GM18505 (cell line): ENCODE results near the gene CLEC12A.
"Not testable (repeated sequence)": the region's sequence is repeated elsewhere in the genome, so short reads cannot be mapped to it uniquely, and the experiment has no call there.

Experiments
- ATAC-seq: cut with Tn5 transposase; IDR thresholded peaks from one replicate; pipeline ENCODE4 v1.9.1; 2021; ENCODE audit not compliant: unreplicated experiment
- POLR2A ChIP-seq: IDR thresholded peaks from 4 replicates; pipeline ENCODE4 v1.6.1; 2011; ENCODE audit warnings: borderline replicate concordance; ENCODE audit not compliant: insufficient read depth, insufficient read length; ENCODE audit errors: extremely low read depth

Gene CLEC12A

GRCh38 chr12:9999016-9999415 lies 27.8 kb downstream of the CLEC12A start, which contains the start of gene CLEC1B:
CLEC1B (minus strand) TSS chr12:9999121; CDS start chr12:9999100, 21 bp downstream.
- no peak for ATAC-seq
- TF ChIP-seq POLR2A = no peak

- no peak for TF ChIP-seq POLR2A
- no peak for ATAC-seq
Measured at GRCh38 chr12:10001171-10001776, 30.1 kb downstream of the CLEC12A start.

GRCh38 chr12:10012630-10013330 lies 41.6 kb downstream of the CLEC12A start:
- ATAC-seq = no peak
- no peak for TF ChIP-seq POLR2A

- no peak for ATAC-seq
- no peak for TF ChIP-seq POLR2A
Measured at GRCh38 chr12:10015450-10015849, 44.2 kb downstream of the CLEC12A start.

- no peak for ATAC-seq
- no peak for TF ChIP-seq POLR2A
Measured at GRCh38 chr12:10016881-10017280, 45.7 kb downstream of the CLEC12A start.

GRCh38 chr12:10018386-10018785 lies 47.2 kb downstream of the CLEC12A start:
- TF ChIP-seq POLR2A = no peak
- no peak for ATAC-seq

- no peak for ATAC-seq
- TF ChIP-seq POLR2A = no peak
Measured at GRCh38 chr12:10021342-10021741, 50.1 kb downstream of the CLEC12A start.

GRCh38 chr12:10025236-10025635 lies 54.0 kb downstream of the CLEC12A start:
- TF ChIP-seq POLR2A = no peak
- no peak for ATAC-seq

GRCh38 chr12:10026666-10027065 lies 55.5 kb downstream of the CLEC12A start:
- ATAC-seq = not testable (repeated sequence)

GRCh38 chr12:10027311-10027710 lies 56.1 kb downstream of the CLEC12A start:
- ATAC-seq = no peak
- no peak for TF ChIP-seq POLR2A

- no peak for TF ChIP-seq POLR2A
- ATAC-seq = no peak
Measured at GRCh38 chr12:10027721-10028120, 56.5 kb downstream of the CLEC12A start.

- ATAC-seq = no peak
- no peak for TF ChIP-seq POLR2A
Measured at GRCh38 chr12:10030446-10030845, 59.2 kb downstream of the CLEC12A start, which contains the start of gene CLEC9A. CLEC9A (plus strand) TSS chr12:10030682; CDS start chr12:10052688, 22,006 bp downstream.

GRCh38 chr12:10031321-10031720 lies 60.1 kb downstream of the CLEC12A start:
- ATAC-seq = no peak
- TF ChIP-seq POLR2A = no peak

- no peak for TF ChIP-seq POLR2A
- ATAC-seq = no peak
Measured at GRCh38 chr12:10031771-10032175, 60.6 kb downstream of the CLEC12A start.
